IMR-90 (cell line): ENCODE measurements around the gene GIMAP4. TPM values are rescaled to one million over a fixed set of nuclear protein-coding genes. Genes with fewer than 3 reads are reported as not detected.
"Not testable (repeated sequence)": the region's sequence is repeated elsewhere in the genome, so short reads cannot be mapped to it uniquely, and the experiment has no call there.

Experiments used
- ATAC-seq: fragments of 200-7000 bp; cut with Tn5 transposase; 2 replicates; pipeline ENCODE4 v1.9.1; 2020; ENCODE audit warnings: low read depth, mild to moderate bottlenecking, moderate library complexity
- BruUV-seq: library from RNA; stranded (reverse); fragments of 400-500 nt; replicated peaks from 2 replicates; lab custom pipeline; 2021; lab: Mats Ljungman, UMichigan
- CTCF ChIA-PET: fragments of 300-600 bp; formaldehyde crosslinking; extraction: SDS; loops from one replicate; lab custom pipeline; 2021; ENCODE audit warnings: antibody characterized with exemption; lab: Yijun Ruan, JAX
- POLR2A ChIA-PET: fragments of 300-600 bp; sonication (Branson Sonifier 250); formaldehyde crosslinking; loops from one replicate; lab custom pipeline; 2022; ENCODE audit warnings: antibody characterized with exemption; ENCODE audit not compliant: unreplicated experiment; lab: Charles Lee
- DNase-seq: peaks from one replicate; pipeline ENCODE4 v3.0.0; 2013
- H2AFZ ChIP-seq: replicated peaks from 2 replicates; pipeline ENCODE3; 2013; ENCODE audit warnings: low read length, mild to moderate bottlenecking; ENCODE audit not compliant: poor library complexity
- H2AK5ac ChIP-seq: 2 replicates; pipeline ENCODE4 v1.6.1; 2013; ENCODE audit warnings: low read depth, low read length, inconsistent platforms
- H2AK9ac ChIP-seq: replicated peaks from 2 replicates; pipeline ENCODE3; 2013; ENCODE audit warnings: mild to moderate bottlenecking, low read depth, low read length, moderate library complexity; ENCODE audit not compliant: poor library complexity
- H2BK120ac ChIP-seq: 2 replicates; pipeline ENCODE4 v1.6.1; 2013; ENCODE audit warnings: low read depth, low read length, inconsistent platforms
- H2BK15ac ChIP-seq: 3 replicates; pipeline ENCODE4 v1.6.1; 2013; ENCODE audit warnings: low read depth, low read length, inconsistent platforms
- H2BK20ac ChIP-seq: 2 replicates; pipeline ENCODE4 v1.6.1; 2013; ENCODE audit warnings: low read depth, mild to moderate bottlenecking, inconsistent platforms, low read length, moderate library complexity
- H2BK5ac ChIP-seq: 2 replicates; pipeline ENCODE4 v1.6.1; 2013; ENCODE audit warnings: mild to moderate bottlenecking, low read depth, low read length, inconsistent platforms; ENCODE audit not compliant: poor library complexity, severe bottlenecking
- H3K14ac ChIP-seq: replicated peaks from 2 replicates; pipeline ENCODE4 v1.6.1; 2013; ENCODE audit warnings: low read depth, low read length, inconsistent platforms
- H3K18ac ChIP-seq: 2 replicates; pipeline ENCODE4 v1.6.1; 2013; ENCODE audit warnings: low read depth, low read length, control low read depth
- H3K23ac ChIP-seq: 2 replicates; pipeline ENCODE4 v1.6.1; 2013; ENCODE audit warnings: low read depth, low read length, inconsistent platforms
- H3K27ac ChIP-seq: 2 replicates; pipeline ENCODE4 v1.5.1; 2013; ENCODE audit warnings: mild to moderate bottlenecking, control low read depth, low read length; ENCODE audit not compliant: insufficient read depth
- H3K27me3 ChIP-seq: 2 replicates; pipeline ENCODE4 v1.6.1; 2013; ENCODE audit warnings: low read length; ENCODE audit not compliant: control insufficient read depth, insufficient read depth
- H3K36me3 ChIP-seq: 2 replicates; pipeline ENCODE4 v1.6.1; 2013; ENCODE audit warnings: low read length, mixed read lengths; ENCODE audit not compliant: control insufficient read depth, insufficient read depth
- H3K4ac ChIP-seq: 2 replicates; pipeline ENCODE4 v1.6.1; 2013; ENCODE audit warnings: low read depth, low read length, inconsistent platforms
- H3K4me1 ChIP-seq: 2 replicates; pipeline ENCODE4 v1.6.1; 2013; ENCODE audit warnings: low read length, mixed read lengths; ENCODE audit not compliant: control insufficient read depth, insufficient read depth
- H3K4me2 ChIP-seq: 2 replicates; pipeline ENCODE4 v1.6.1; 2013; ENCODE audit warnings: low read depth, mild to moderate bottlenecking, control low read depth, low read length, moderate library complexity
- H3K4me3 ChIP-seq: 2 replicates; pipeline ENCODE4 v1.5.1; 2013; ENCODE audit warnings: low read depth, mild to moderate bottlenecking, control low read depth, low read length, moderate library complexity; ENCODE audit not compliant: insufficient read depth
- H3K56ac ChIP-seq: 2 replicates; pipeline ENCODE4 v1.6.1; 2013; ENCODE audit warnings: low read length, inconsistent platforms; ENCODE audit not compliant: insufficient read depth; ENCODE audit errors: extremely low read depth
- H3K79me1 ChIP-seq, 2 experiments: 2 replicates each; pipeline ENCODE4 v1.6.1; 2013; ENCODE audit warnings: low read length in 2 of 2, inconsistent platforms in 1 of 2, low read depth in 1 of 2
- H3K9ac ChIP-seq: 2 replicates; pipeline ENCODE4 v1.6.1; 2013; ENCODE audit warnings: low read depth, low read length, control low read depth
- H3K9me1 ChIP-seq: 2 replicates; pipeline ENCODE4 v1.6.1; 2013; ENCODE audit warnings: low read length, inconsistent platforms; ENCODE audit not compliant: insufficient read depth
- H3K9me3 ChIP-seq: 2 replicates; pipeline ENCODE4 v1.6.1; 2013; ENCODE audit warnings: low read length; ENCODE audit not compliant: control insufficient read depth, insufficient read depth
- H4K20me1 ChIP-seq: 2 replicates; pipeline ENCODE4 v1.6.1; 2013; ENCODE audit warnings: low read length, inconsistent platforms; ENCODE audit not compliant: insufficient read depth
- H4K5ac ChIP-seq: 2 replicates; pipeline ENCODE4 v1.6.1; 2013; ENCODE audit warnings: mild to moderate bottlenecking, low read depth, low read length, control low read depth
- H4K8ac ChIP-seq, 2 experiments: 2 replicates each; pipeline ENCODE4 v1.6.1; 2013; ENCODE audit warnings: low read depth in 2 of 2, low read length in 2 of 2, control low read depth in 1 of 2, inconsistent platforms in 1 of 2
- H4K91ac ChIP-seq: 2 replicates; pipeline ENCODE4 v1.6.1; 2013; ENCODE audit warnings: low read depth, low read length, inconsistent platforms; ENCODE audit not compliant: insufficient read depth
- BHLHE40 ChIP-seq: fragments of 150-350 bp; IDR thresholded peaks from 2 replicates; pipeline ENCODE4 v1.6.1; 2016; ENCODE audit warnings: mild to moderate bottlenecking, low read depth, low read length
- RCOR1 ChIP-seq: IDR thresholded peaks from 2 replicates; pipeline ENCODE4 v1.6.1; 2012; ENCODE audit warnings: mild to moderate bottlenecking, low read length, improper control_type of control experiment; ENCODE audit not compliant: insufficient replicate concordance
- WGBS, 2 experiments: methylation state at CpG; one replicate each; pipeline versions ENCODE4 v1.1.5 to v1.1.7; 2013; ENCODE audit warnings: missing lambda C conversion rate in 2 of 2; ENCODE audit not compliant: insufficient read length in 1 of 2; ENCODE audit errors: extremely low coverage in 2 of 2; 5-methylcytosine and 5-hydroxymethylcytosine counted together
- dilution Hi-C: fragments of 300-500 bp; cut with HindIII; formaldehyde crosslinking; loops from one replicate; pipeline ENCODE4 v1.14.3; 2018; ENCODE audit warnings: low sequenced_read_pairs; ENCODE audit not compliant: unreplicated experiment
- in situ Hi-C: fragments of 300-500 bp; cut with MboI; formaldehyde crosslinking; loops from 3 replicates; pipeline ENCODE4 v1.14.3; 2019; ENCODE audit warnings: low sequenced_read_pairs, inconsistent platforms, mixed read lengths
- intact Hi-C: fragments of 100-400 bp; cut with micrococcal nuclease; formaldehyde crosslinking; loops from 2 replicates; pipeline ENCODE4 v1.10.0; 2022
- polyA plus RNA-seq, 3 experiments: library from polyadenylated mRNA; depleted of rRNA; stranded (reverse); fragments of >200 nt; gene quantifications; 2 replicates each; pipeline ENCODE4 v1.2.3, GENCODE V29; 2012; ENCODE audit warnings: low replicate concordance in 1 of 3
- total RNA-seq: library from RNA; depleted of rRNA; stranded (reverse); fragments of >200 nt; gene quantifications from 2 replicates; pipeline ENCODE4 v1.2.3, GENCODE V29; 2012
- TF ChIP-seq, protein P1 (sequence below): fragments of 150-350 bp; IDR thresholded peaks from 2 replicates; pipeline ENCODE4 v1.6.1; 2016; ENCODE audit warnings: low read depth, mild to moderate bottlenecking, low read length, moderate library complexity, borderline replicate concordance

The GIMAP4 gene
- total and polyA plus RNA-seq, 2 of the 4 experiments (the other 2 are of a cell fraction), result not detected

DNA sequence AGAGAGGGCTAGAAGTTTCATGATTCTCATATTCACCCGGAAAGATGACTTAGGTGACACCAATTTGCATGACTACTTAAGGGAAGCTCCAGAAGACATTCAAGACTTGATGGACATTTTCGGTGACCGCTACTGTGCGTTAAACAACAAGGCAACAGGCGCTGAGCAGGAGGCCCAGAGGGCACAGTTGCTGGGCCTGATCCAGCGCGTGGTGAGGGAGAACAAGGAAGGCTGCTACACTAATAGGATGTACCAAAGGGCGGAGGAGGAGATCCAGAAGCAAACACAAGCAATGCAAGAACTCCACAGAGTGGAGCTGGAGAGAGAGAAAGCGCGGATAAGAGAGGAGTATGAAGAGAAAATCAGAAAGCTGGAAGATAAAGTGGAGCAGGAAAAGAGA is 5.3 kb downstream of the GIMAP4 start (continued):
- TF ChIP-seq, protein P1, sequence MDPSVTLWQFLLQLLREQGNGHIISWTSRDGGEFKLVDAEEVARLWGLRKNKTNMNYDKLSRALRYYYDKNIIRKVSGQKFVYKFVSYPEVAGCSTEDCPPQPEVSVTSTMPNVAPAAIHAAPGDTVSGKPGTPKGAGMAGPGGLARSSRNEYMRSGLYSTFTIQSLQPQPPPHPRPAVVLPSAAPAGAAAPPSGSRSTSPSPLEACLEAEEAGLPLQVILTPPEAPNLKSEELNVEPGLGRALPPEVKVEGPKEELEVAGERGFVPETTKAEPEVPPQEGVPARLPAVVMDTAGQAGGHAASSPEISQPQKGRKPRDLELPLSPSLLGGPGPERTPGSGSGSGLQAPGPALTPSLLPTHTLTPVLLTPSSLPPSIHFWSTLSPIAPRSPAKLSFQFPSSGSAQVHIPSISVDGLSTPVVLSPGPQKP, result no peak
- TF ChIP-seq BHLHE40 (no peak), RCOR1 (no peak)

DNA sequence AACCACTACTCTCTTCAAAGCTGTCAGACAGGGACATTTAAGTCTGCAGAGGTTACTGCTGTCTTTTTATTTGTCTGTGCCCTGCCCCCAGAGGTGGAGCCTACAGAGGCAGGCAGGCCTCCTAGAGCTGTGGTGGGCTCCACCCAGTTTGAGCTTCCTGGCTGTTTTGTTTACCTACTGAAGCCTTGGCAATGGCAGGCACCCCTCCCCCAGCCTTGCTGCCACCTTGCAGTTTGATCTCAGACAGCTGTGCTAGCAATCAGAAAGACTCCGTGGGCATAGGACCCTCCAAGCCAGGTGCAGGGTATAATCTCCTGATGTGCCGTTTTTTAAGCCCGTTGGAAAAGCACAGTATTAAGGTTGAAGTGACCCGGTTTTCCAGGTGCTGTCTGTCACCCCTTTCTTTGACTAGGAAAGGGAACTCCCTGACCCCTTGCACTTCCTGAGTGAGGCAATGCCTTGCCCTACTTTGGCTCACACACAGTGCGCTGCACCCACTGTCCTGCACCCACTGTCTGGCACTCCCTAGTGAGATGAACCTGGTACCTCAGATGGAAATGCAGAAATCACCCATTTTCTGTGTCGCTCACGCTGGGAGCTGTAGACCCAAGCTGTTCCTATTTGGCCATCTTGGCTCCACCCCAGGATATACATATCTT is 12.9 kb downstream of the GIMAP4 start:
- intact Hi-C loops, H3K4me3 ChIP-seq, H3K4me1 ChIP-seq, H3K36me3 ChIP-seq, POLR2A ChIA-PET, H3K14ac ChIP-seq, H3K9me3 ChIP-seq, H3K18ac ChIP-seq, H2BK20ac ChIP-seq, H3K4me2 ChIP-seq, H4K8ac ChIP-seq, H3K27me3 ChIP-seq, in situ Hi-C loops, H4K5ac ChIP-seq, CTCF ChIA-PET, H2AK5ac ChIP-seq, H2BK15ac ChIP-seq, DNase-seq, H3K27ac ChIP-seq, H3K79me1 ChIP-seq, H3K23ac ChIP-seq, H4K20me1 ChIP-seq, H3K9ac ChIP-seq, H2BK120ac ChIP-seq, H4K91ac ChIP-seq, dilution Hi-C loops, H2AFZ ChIP-seq, H2AK9ac ChIP-seq, ATAC-seq, H2BK5ac ChIP-seq, H3K4ac ChIP-seq, H3K9me1 ChIP-seq, BruUV-seq, H3K56ac ChIP-seq: not testable (repeated sequence)
- WGBS, 2 experiments, result no CpG with 5 or more reads among the region's 7 CpGs
